CD4-positive, alpha-beta T cell treated with Interleukin-21 for 1 hour (primary cell): Measurements from ENCODE around the gene MYL12B.
"Not testable (repeated sequence)": the region's sequence is repeated elsewhere in the genome, so short reads cannot be mapped to it uniquely, and the experiment has no call there.

Experiments used
- DNase-seq: peaks from one replicate; pipeline ENCODE4 v3.0.0-alpha.2; 2020

The MYL12B gene

GRCh38 chr18:3305354-3305762 lies 43.4 kb downstream of the MYL12B start:
- DNase-seq, result peak; percentile 62

- DNase-seq, result no peak
Observed at GRCh38 chr18:3305933-3306332, 44.0 kb downstream of the MYL12B start.

- no peak for DNase-seq
Observed at GRCh38 chr18:3306391-3306790, 44.5 kb downstream of the MYL12B start.

- no peak for DNase-seq
Observed at GRCh38 chr18:3313685-3314084, 51.8 kb downstream of the MYL12B start.

GRCh38 chr18:3315344-3315743 lies 53.4 kb downstream of the MYL12B start:
- not testable (repeated sequence) for DNase-seq

- no peak for DNase-seq
Observed at GRCh38 chr18:3319399-3319798, 57.5 kb downstream of the MYL12B start.

- no peak for DNase-seq
Observed at GRCh38 chr18:3319894-3320454, 58.0 kb downstream of the MYL12B start.

- DNase-seq, result no peak
Observed at GRCh38 chr18:3321133-3321812, 59.3 kb downstream of the MYL12B start.

- DNase-seq, result no peak
Observed at GRCh38 chr18:3323900-3324299, 62.0 kb downstream of the MYL12B start.
